GM21528 (cell line): ENCODE measurements around the gene CTBP1.

ENCODE experiments used
- ATAC-seq: cut with Tn5 transposase; IDR thresholded peaks from one replicate; pipeline ENCODE4 v1.9.1; 2021; ENCODE audit warnings: mild to moderate bottlenecking, moderate library complexity; ENCODE audit not compliant: unreplicated experiment, low FRiP score

CTBP1 gene

GRCh38 chr4:1212546-1213335 lies 36.2 kb downstream of the CTBP1 start:
- ATAC-seq: no peak

GRCh38 chr4:1211891-1212545 lies 36.9 kb downstream of the CTBP1 start:
- ATAC-seq: no peak

- ATAC-seq: no peak
Observed at GRCh38 chr4:1211371-1211770, 37.6 kb downstream of the CTBP1 start.

- no peak for ATAC-seq
Observed at GRCh38 chr4:1210971-1211370, 38.0 kb downstream of the CTBP1 start.

- ATAC-seq: no peak
Observed at GRCh38 chr4:1210241-1210841, 38.6 kb downstream of the CTBP1 start.

GRCh38 chr4:1209821-1210220 lies 39.1 kb downstream of the CTBP1 start:
- ATAC-seq: no peak

- no peak for ATAC-seq
Observed at GRCh38 chr4:1208970-1209704, 39.8 kb downstream of the CTBP1 start.

GRCh38 chr4:1208266-1208961 lies 40.5 kb downstream of the CTBP1 start:
- no peak for ATAC-seq

GRCh38 chr4:1207603-1208265 lies 41.2 kb downstream of the CTBP1 start:
- no peak for ATAC-seq

- ATAC-seq: no peak
Observed at GRCh38 chr4:1207157-1207470, 41.8 kb downstream of the CTBP1 start.

- no peak for ATAC-seq
Observed at GRCh38 chr4:1206299-1207156, 42.4 kb downstream of the CTBP1 start.

- ATAC-seq: no peak
Observed at GRCh38 chr4:1205586-1206298, 43.2 kb downstream of the CTBP1 start.

- ATAC-seq: no peak
Observed at GRCh38 chr4:1204828-1205585, 43.9 kb downstream of the CTBP1 start.

- ATAC-seq: no peak
Observed at GRCh38 chr4:1204286-1204827, 44.6 kb downstream of the CTBP1 start.

GRCh38 chr4:1203026-1203616 lies 45.8 kb downstream of the CTBP1 start:
- ATAC-seq: no peak

- ATAC-seq: no peak
Observed at GRCh38 chr4:1202526-1203011, 46.4 kb downstream of the CTBP1 start.
